GM10266 (cell line): Measurements from ENCODE around the gene CYP17A1.

Experiments used
- DNase-seq: peaks from one replicate; pipeline ENCODE4 v3.0.0; 2012; ENCODE audit errors: extremely low spot score
- CTCF ChIP-seq: IDR thresholded peaks from 2 replicates; pipeline ENCODE4 v1.5.1; 2012; ENCODE audit warnings: mild to moderate bottlenecking, low read depth; ENCODE audit not compliant: control insufficient read depth, insufficient read depth; ENCODE audit errors: missing control alignments

Gene CYP17A1

GRCh38 chr10:102801496-102801895, 35.7 kb downstream of the CYP17A1 start:
- DNase-seq: no peak
- TF ChIP-seq CTCF: no peak

GRCh38 chr10:102800611-102801335, 36.4 kb downstream of the CYP17A1 start:
- no peak for DNase-seq
- TF ChIP-seq CTCF: no peak

GRCh38 chr10:102799691-102800471, 37.3 kb downstream of the CYP17A1 start:
- no peak for TF ChIP-seq CTCF
- no peak for DNase-seq

- DNase-seq: peak; percentile 74
- no peak for TF ChIP-seq CTCF
Observed at GRCh38 chr10:102796407-102797176, 40.6 kb downstream of the CYP17A1 start.

GRCh38 chr10:102795453-102796406, 41.5 kb downstream of the CYP17A1 start:
- no peak for TF ChIP-seq CTCF
- DNase-seq: no peak

GRCh38 chr10:102791754-102792395, 45.3 kb downstream of the CYP17A1 start:
- no peak for DNase-seq
- TF ChIP-seq CTCF: no peak
